B cell (primary cell): Measurements from ENCODE around the gene GINS3. TPM values are rescaled to one million over a fixed set of nuclear protein-coding genes. Genes with fewer than 3 reads are reported as not detected.

Experiments
- ATAC-seq: fragments of 200-7000 bp; cut with Tn5 transposase; one replicate; pipeline ENCODE4 v1.10.0; 2021; ENCODE audit warnings: low read depth, mild to moderate bottlenecking, moderate number of reproducible peaks, moderate library complexity
- CTCF ChIA-PET: fragments of 350-600 bp; sonication (Branson Sonifier 250); formaldehyde crosslinking; loops from one replicate; lab custom pipeline; 2021; ENCODE audit warnings: antibody characterized with exemption, inconsistent platforms; lab: Charles Lee
- POLR2A ChIA-PET: fragments of 350-600 bp; sonication (Branson Sonifier 250); formaldehyde crosslinking; loops from one replicate; lab custom pipeline; 2021; ENCODE audit warnings: antibody characterized with exemption; lab: Charles Lee
- DNase-seq: peaks from one replicate; pipeline ENCODE4 v3.0.0; 2013
- H2AFZ ChIP-seq: 2 replicates; pipeline ENCODE4 v1.6.1; 2012; ENCODE audit warnings: mild to moderate bottlenecking, low read depth, low read length; ENCODE audit not compliant: insufficient read depth, poor library complexity, severe bottlenecking
- H3K27ac ChIP-seq, 2 donors: 1 replicate in 1 of 2; 2 replicates in 1 of 2; pipeline ENCODE4 v1.5.1; 2012 to 2013; ENCODE audit warnings: low read length in 2 of 2, mild to moderate bottlenecking in 2 of 2, moderate library complexity in 1 of 2
- H3K27me3 ChIP-seq, 4 experiments: fragments of 200-600 bp in 1 of 4; sonication (generic) in 1 of 4; replicated peaks in 1 of 4; 1 replicate in 2 of 4; 2 replicates in 2 of 4; pipeline versions ENCODE4 v1.6.1 to v1.7.0; 2013 to 2016; ENCODE audit warnings: low read length in 3 of 4, mild to moderate bottlenecking in 2 of 4, mixed read lengths in 1 of 4, moderate library complexity in 1 of 4; ENCODE audit not compliant: insufficient read depth in 4 of 4, control insufficient read depth in 3 of 4; ENCODE audit errors: control extremely low read depth in 1 of 4
- H3K36me3 ChIP-seq, 2 experiments: replicated peaks in 1 of 2; 1 replicate in 1 of 2; 2 replicates in 1 of 2; pipeline versions ENCODE4 v1.6.1 to v1.7.1; 2013; ENCODE audit warnings: low read length in 1 of 2; ENCODE audit not compliant: insufficient read depth in 2 of 2, control insufficient read depth in 1 of 2; ENCODE audit errors: control extremely low read depth in 1 of 2, extremely low read depth in 1 of 2
- H3K4me1 ChIP-seq, 2 donors: fragments of 200-600 bp in 1 of 2; sonication (generic) in 1 of 2; 1 replicate in 1 of 2; 2 replicates in 1 of 2; pipeline versions ENCODE4 v1.5.1 to v1.6.1; 2013 to 2017; ENCODE audit warnings: low read length in 2 of 2; ENCODE audit not compliant: control insufficient read depth in 2 of 2, insufficient read depth in 2 of 2
- H3K4me2 ChIP-seq: replicated peaks from 2 replicates; pipeline ENCODE3; 2012; ENCODE audit warnings: mild to moderate bottlenecking, low read depth, low read length; ENCODE audit not compliant: poor library complexity, severe bottlenecking
- H3K4me3 ChIP-seq, 5 experiments: fragments of 200-600 bp in 1 of 5; sonication (generic) in 1 of 5; 1 replicate in 3 of 5; 2 replicates in 2 of 5; pipeline versions ENCODE4 v1.5.1 to v1.7.0; 2011 to 2016; ENCODE audit warnings: low read length in 4 of 5, mild to moderate bottlenecking in 4 of 5, low read depth in 2 of 5, control low read depth in 1 of 5, moderate library complexity in 1 of 5; ENCODE audit not compliant: insufficient read depth in 1 of 5; ENCODE audit errors: control extremely low read depth in 1 of 5, extremely low read depth in 1 of 5
- H3K79me2 ChIP-seq: fragments of 200-600 bp; sonication (generic); one replicate; pipeline ENCODE4 v1.6.0; 2016; ENCODE audit warnings: low read length; ENCODE audit not compliant: control insufficient read depth, insufficient read depth
- H3K9ac ChIP-seq: fragments of 200-600 bp; sonication (generic); 2 replicates; pipeline ENCODE4 v1.6.1; 2017; ENCODE audit warnings: mild to moderate bottlenecking, low read length, moderate library complexity
- H3K9me3 ChIP-seq, 3 donors: one replicate each; pipeline versions ENCODE4 v1.6.1 to v1.7.1; 2013; ENCODE audit warnings: low read length in 2 of 3; ENCODE audit not compliant: control insufficient read depth in 2 of 3, insufficient read depth in 1 of 3; ENCODE audit errors: control extremely low read depth in 1 of 3
- H4K20me1 ChIP-seq: 2 replicates; pipeline ENCODE4 v1.6.0; 2012; ENCODE audit warnings: mild to moderate bottlenecking, low read length; ENCODE audit not compliant: insufficient read depth, control insufficient read depth, poor library complexity, severe bottlenecking
- H3K27ac Mint-ChIP-seq: one replicate; pipeline ENCODE4 v1.8.0; 2021; ENCODE audit warnings: mixed read lengths
- H3K27me3 Mint-ChIP-seq: one replicate; pipeline ENCODE4 v1.8.0; 2021; ENCODE audit warnings: mixed read lengths
- H3K4me1 Mint-ChIP-seq: one replicate; pipeline ENCODE4 v1.8.0; 2021; ENCODE audit warnings: mixed read lengths
- H3K4me3 Mint-ChIP-seq: one replicate; pipeline ENCODE4 v1.8.0; 2021; ENCODE audit warnings: mixed read lengths
- H3K9me3 Mint-ChIP-seq: one replicate; pipeline ENCODE4 v1.8.0; 2022; ENCODE audit warnings: mixed read lengths; ENCODE audit not compliant: insufficient read depth
- EZH2 ChIP-seq: IDR thresholded peaks from 2 replicates; pipeline ENCODE4 v1.6.1; 2012; ENCODE audit warnings: borderline replicate concordance, low read depth, mild to moderate bottlenecking, moderate library complexity, low read length; ENCODE audit not compliant: insufficient read depth, poor library complexity, severe bottlenecking
- WGBS: methylation state at CpG from one replicate; pipeline ENCODE4 v1.1.5; 2013; ENCODE audit warnings: missing lambda C conversion rate; ENCODE audit not compliant: insufficient coverage; 5-methylcytosine and 5-hydroxymethylcytosine counted together
- intact Hi-C: fragments of 100-400 bp; cut with micrococcal nuclease; formaldehyde crosslinking; loops from one replicate; pipeline ENCODE4 v1.10.0; 2022
- polyA plus RNA-seq: library from polyadenylated mRNA; depleted of rRNA; stranded (reverse); fragments of >200 nt; gene quantifications from 2 replicates; pipeline ENCODE4 v1.2.3, GENCODE V29; 2012
- total RNA-seq, 2 donors: library from RNA; stranded (reverse); fragments of 120-200 nt in 1 of 2; gene quantifications; 1 replicate in 1 of 2; 2 replicates in 1 of 2; pipeline versions ENCODE4 v1.2.3 to v1.2.4, GENCODE V29; 2013 to 2022
- TF ChIP-seq, protein P1 (sequence below): fragments of 200-600 bp; IDR thresholded peaks from one replicate; pipeline ENCODE4 v1.8.0; 2022; ENCODE audit warnings: antibody characterized with exemption, mild to moderate bottlenecking

The GINS3 gene
- total and polyA plus RNA-seq, 2 donors (not counting 1 experiment from before 2014, with no cell fraction given), result 1.1 to 2.3 TPM

- H3K27me3 ChIP-seq, result no peaks in the 10 kb centered on the region
- no peak overlapping the region for H2AFZ ChIP-seq
- intact Hi-C loops, result no loop called here
- no peak overlapping the region for H3K4me3 ChIP-seq
- ChIA-PET POLR2A (no interaction called here), CTCF (no interaction called here)
- ATAC-seq (no peak), DNase-seq (no peak)
- no peak overlapping the region for H3K4me2 ChIP-seq
- peaks cover 10 to 16% of the 10 kb centered on the region in 2 donors for H3K4me1 ChIP-seq
- no peaks in the 10 kb centered on the region for H4K20me1 ChIP-seq
- no peaks in the 10 kb centered on the region for H3K9me3 ChIP-seq
- Mint-ChIP-seq H3K4me3 (no peak overlapping the region), H3K4me1 (peaks cover 20% of the 10 kb centered on the region), H3K9me3 (no peaks in the 10 kb centered on the region), H3K27ac (no peak overlapping the region), H3K27me3 (no peaks in the 10 kb centered on the region)
- no peaks in the 10 kb centered on the region for H3K79me2 ChIP-seq
- H3K27ac ChIP-seq, result no peak overlapping the region
- no peak for TF ChIP-seq EZH2
- TF ChIP-seq, protein P1, sequence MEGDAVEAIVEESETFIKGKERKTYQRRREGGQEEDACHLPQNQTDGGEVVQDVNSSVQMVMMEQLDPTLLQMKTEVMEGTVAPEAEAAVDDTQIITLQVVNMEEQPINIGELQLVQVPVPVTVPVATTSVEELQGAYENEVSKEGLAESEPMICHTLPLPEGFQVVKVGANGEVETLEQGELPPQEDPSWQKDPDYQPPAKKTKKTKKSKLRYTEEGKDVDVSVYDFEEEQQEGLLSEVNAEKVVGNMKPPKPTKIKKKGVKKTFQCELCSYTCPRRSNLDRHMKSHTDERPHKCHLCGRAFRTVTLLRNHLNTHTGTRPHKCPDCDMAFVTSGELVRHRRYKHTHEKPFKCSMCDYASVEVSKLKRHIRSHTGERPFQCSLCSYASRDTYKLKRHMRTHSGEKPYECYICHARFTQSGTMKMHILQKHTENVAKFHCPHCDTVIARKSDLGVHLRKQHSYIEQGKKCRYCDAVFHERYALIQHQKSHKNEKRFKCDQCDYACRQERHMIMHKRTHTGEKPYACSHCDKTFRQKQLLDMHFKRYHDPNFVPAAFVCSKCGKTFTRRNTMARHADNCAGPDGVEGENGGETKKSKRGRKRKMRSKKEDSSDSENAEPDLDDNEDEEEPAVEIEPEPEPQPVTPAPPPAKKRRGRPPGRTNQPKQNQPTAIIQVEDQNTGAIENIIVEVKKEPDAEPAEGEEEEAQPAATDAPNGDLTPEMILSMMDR, result no peak
- WGBS, result 57% methylated on average over 2 of the region's 2 CpGs
- no peaks in the 10 kb centered on the region for H3K36me3 ChIP-seq
- no peak overlapping the region for H3K9ac ChIP-seq
These were observed 34.7 kb downstream of the GINS3 start for GRCh38 chr16:58426966-58427365.

DNA sequence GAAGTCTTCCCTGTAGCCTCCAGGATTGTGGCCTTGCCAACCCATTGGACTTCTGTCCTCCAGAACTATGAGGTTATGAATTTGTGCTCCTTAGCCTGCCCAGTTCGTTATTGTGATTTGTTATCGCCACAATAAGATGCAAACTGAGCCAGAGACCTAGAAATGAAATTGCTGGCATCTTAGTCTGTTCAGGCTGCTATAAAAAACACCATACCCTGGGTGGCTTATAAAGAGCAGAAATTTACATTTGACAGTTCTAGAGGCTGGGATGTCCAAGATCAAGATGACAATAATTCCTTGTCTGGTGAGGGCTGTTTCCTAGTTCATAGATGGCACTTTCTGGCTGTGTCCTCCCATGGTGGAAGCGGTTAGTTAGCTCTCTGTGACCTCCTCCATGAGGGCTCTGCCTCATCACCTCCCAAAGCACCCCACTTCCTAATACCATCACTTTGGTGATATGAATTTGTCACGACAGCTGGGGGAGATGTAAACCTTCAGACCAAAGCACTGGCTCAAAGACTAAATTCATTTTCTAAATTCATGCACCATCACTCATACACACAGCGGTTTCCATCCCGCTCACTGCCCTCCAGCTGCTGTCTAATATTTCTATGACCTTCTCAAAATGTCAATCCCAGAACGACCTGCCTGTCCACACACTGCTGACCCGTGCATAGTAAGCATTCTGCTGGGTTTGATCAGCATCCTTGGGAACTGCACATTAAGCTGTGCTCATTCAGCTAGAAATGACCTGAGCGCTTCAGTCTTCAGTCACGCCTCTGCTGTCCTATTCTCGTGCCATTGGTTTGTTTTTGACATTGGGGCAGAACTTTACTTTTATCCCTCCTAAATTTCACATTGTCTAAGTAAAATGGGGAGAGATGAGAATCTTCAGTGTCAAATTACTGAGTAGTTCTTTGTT is 36.6 kb downstream of the GINS3 start:
- Histone ChIP-seq H3K4me2 (no peak overlapping the region), H3K4me3 (no peak overlapping the region), H3K79me2 (no peaks in the 10 kb centered on the region), H3K27me3 (no peaks in the 10 kb centered on the region), H3K27ac (no peak overlapping the region), H3K9me3 (no peaks in the 10 kb centered on the region), H4K20me1 (no peaks in the 10 kb centered on the region), H2AFZ (no peak overlapping the region), H3K4me1 (peaks cover 10 to 16% of the 10 kb centered on the region in 2 donors), H3K9ac (no peak overlapping the region), H3K36me3 (no peaks in the 10 kb centered on the region)
- ChIA-PET POLR2A (interaction anchor here (0.6 kb wide), 1 partner anchor 12 kb away, joined by 3 read pairs; no protein-coding TSS in a partner anchor), CTCF (no interaction called here)
- TF ChIP-seq, protein P1, result no peak
- no peak for TF ChIP-seq EZH2
- Mint-ChIP-seq H3K4me1 (peaks cover 19% of the 10 kb centered on the region), H3K27me3 (no peaks in the 10 kb centered on the region), H3K4me3 (no peak overlapping the region), H3K27ac (peak overlapping the region; percentile 26), H3K9me3 (no peaks in the 10 kb centered on the region)
- ATAC-seq (no peak), DNase-seq (no peak)
- 65% methylated on average over 6 of the region's 11 CpGs for WGBS
- intact Hi-C loops, result no loop called here
